Muscle of leg (tissue), 11 donors: Measurements from ENCODE around the gene SBF1. TPM values are rescaled to one million over a fixed set of nuclear protein-coding genes. Genes with fewer than 3 reads are reported as not detected.

ENCODE experiments used
- DNase-seq: peaks from one replicate; pipeline ENCODE4 v3.0.0; 2013
- H3K27ac ChIP-seq: one replicate; pipeline ENCODE4 v1.5.1; 2013; ENCODE audit warnings: mild to moderate bottlenecking, low read length, control low read depth
- H3K27me3 ChIP-seq: one replicate; pipeline ENCODE4 v1.6.1; 2013; ENCODE audit warnings: low read length; ENCODE audit not compliant: control insufficient read depth, insufficient read depth
- H3K36me3 ChIP-seq: one replicate; pipeline ENCODE4 v1.6.1; 2013; ENCODE audit warnings: low read length; ENCODE audit not compliant: control insufficient read depth, insufficient read depth
- H3K4me1 ChIP-seq: one replicate; pipeline ENCODE4 v1.6.1; 2013; ENCODE audit warnings: low read length; ENCODE audit not compliant: control insufficient read depth, insufficient read depth
- H3K4me3 ChIP-seq: one replicate; pipeline ENCODE4 v1.5.1; 2013; ENCODE audit warnings: low read length, control low read depth
- H3K9me3 ChIP-seq: replicated peaks from 2 replicates; pipeline ENCODE4 v1.6.1; 2013; ENCODE audit warnings: low read depth, low read length; ENCODE audit not compliant: control insufficient read depth
- WGBS: methylation state at CpG from one replicate; pipeline ENCODE4 v1.1.5; 2013; ENCODE audit warnings: missing lambda C conversion rate; ENCODE audit not compliant: insufficient coverage; 5-methylcytosine and 5-hydroxymethylcytosine counted together
- polyA plus RNA-seq, 8 donors: library from polyadenylated mRNA; unstranded; fragments of 120-200 nt; gene quantifications; one replicate each; pipeline versions ENCODE4 v1.2.1 to v1.2.3, GENCODE V29; 2013; ENCODE audit warnings: inconsistent platforms in 1 of 8, low replicate concordance in 1 of 8; ENCODE audit not compliant: insufficient read length in 8 of 8, insufficient read depth in 1 of 8
- total RNA-seq: library from RNA; stranded (reverse); fragments of 120-200 nt; gene quantifications from one replicate; pipeline ENCODE4 v1.2.4, GENCODE V29; 2013

The SBF1 gene
- total and polyA plus RNA-seq, 9 donors, result 34.6 to 49.7 (median 45.1) TPM

DNA sequence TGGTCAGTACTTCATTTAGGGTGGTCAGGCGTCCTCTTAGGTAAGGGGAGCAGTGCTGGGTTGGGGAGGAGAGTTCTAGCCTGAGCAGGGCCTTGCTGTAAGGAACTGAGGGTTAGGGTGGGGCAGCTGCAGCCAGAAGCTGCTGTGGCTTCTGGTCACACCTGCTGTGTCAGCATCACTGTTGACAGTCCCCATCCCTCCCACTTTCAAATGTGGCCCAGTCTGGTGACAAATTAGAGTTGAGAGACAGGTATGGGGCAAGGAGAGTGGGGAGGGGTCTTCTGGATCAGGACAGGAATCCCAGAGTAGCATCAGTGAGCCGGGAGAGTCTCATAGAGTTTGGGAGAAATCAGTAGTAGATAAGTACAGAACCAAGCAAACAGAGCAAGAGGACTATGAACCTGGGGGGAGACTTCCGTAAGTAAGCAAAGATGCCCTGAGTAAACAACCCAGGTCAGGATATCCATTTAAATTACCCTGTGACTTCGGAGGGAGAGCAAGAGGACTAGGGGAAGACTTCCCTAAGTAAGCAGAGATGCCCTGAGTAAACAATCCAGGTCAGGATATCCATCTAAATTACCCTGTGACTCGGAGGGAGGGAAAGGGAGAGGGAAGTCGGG is 78.0 kb downstream of the SBF1 start:
- Histone ChIP-seq H3K9me3 (no peaks in the 10 kb centered on the region), H3K36me3 (peaks cover 48% of the 10 kb centered on the region), H3K4me1 (peaks cover 4% of the 10 kb centered on the region), H3K27me3 (no peaks in the 10 kb centered on the region), H3K27ac (no peak overlapping the region), H3K4me3 (no peak overlapping the region)
- DNase-seq, result no peak
- WGBS, result 47% methylated on average over 3 of the region's 6 CpGs

Other genes starting within 250 kb of the SBF1 start
- gene TUBGCP6, start 230.0 kb downstream of the SBF1 start, total RNA-seq, result 26.2 TPM
- 10 to 100 TPM; 21.4 to 35.3 (median 26.4) TPM for gene TUBGCP6, start 230.0 kb downstream of the SBF1 start, polyA plus RNA-seq
- 11.5 TPM for gene HDAC10, start 223.8 kb downstream of the SBF1 start, total RNA-seq
- 10 to 100 TPM; 10.8 to 23.7 (median 16.9) TPM for gene HDAC10, start 223.8 kb downstream of the SBF1 start, polyA plus RNA-seq
- gene MAPK12, start 213.4 kb downstream of the SBF1 start, total RNA-seq, result 25.6 TPM
- 10 to 100 TPM in 7 of 8 donors, 1 to 10 TPM in 1; 9.4 to 37.8 (median 19.1) TPM for gene MAPK12, start 213.4 kb downstream of the SBF1 start, polyA plus RNA-seq
- gene MAPK11, start 204.7 kb downstream of the SBF1 start, total RNA-seq, result 4.5 TPM
- gene MAPK11, start 204.7 kb downstream of the SBF1 start, polyA plus RNA-seq, result 1 to 10 TPM; 6.1 to 8.7 (median 6.8) TPM
- gene PLXNB2, start 167.4 kb downstream of the SBF1 start, total RNA-seq, result 36.9 TPM
- 100 to 1,000 TPM in 2 of 8 donors, 10 to 100 TPM in 6; 72.1 to 110 (median 94.2) TPM for gene PLXNB2, start 167.4 kb downstream of the SBF1 start, polyA plus RNA-seq
- gene DENND6B, start 148.0 kb downstream of the SBF1 start, total RNA-seq, result 2.0 TPM
- gene DENND6B, start 148.0 kb downstream of the SBF1 start, polyA plus RNA-seq, result 1 to 10 TPM; 3.9 to 7.1 (median 4.8) TPM
- gene PPP6R2, start 131.7 kb downstream of the SBF1 start, total RNA-seq, result 36.4 TPM
- 10 to 100 TPM; 29.8 to 41.5 (median 36.2) TPM for gene PPP6R2, start 131.7 kb downstream of the SBF1 start, polyA plus RNA-seq
- gene ADM2, start 6.5 kb upstream of the SBF1 start, total RNA-seq, result 0.40 TPM
- under 1 TPM; 0.23 to 0.81 (median 0.54) TPM for gene ADM2, start 6.5 kb upstream of the SBF1 start, polyA plus RNA-seq
- not detected for gene MIOX, start 11.8 kb upstream of the SBF1 start, total RNA-seq
- gene MIOX, start 11.8 kb upstream of the SBF1 start, polyA plus RNA-seq, result under 1 TPM in 4 of 8 donors, not detected in 4; 0.08 to 0.12 (median 0.10) TPM
- 27.0 TPM for gene LMF2, start 32.7 kb upstream of the SBF1 start, total RNA-seq
- 10 to 100 TPM; 35.5 to 54.1 (median 44.9) TPM for gene LMF2, start 32.7 kb upstream of the SBF1 start, polyA plus RNA-seq
- 34.8 TPM for gene NCAPH2, start 33.2 kb upstream of the SBF1 start, total RNA-seq
- 10 to 100 TPM; 30.7 to 40.3 (median 37.6) TPM for gene NCAPH2, start 33.2 kb upstream of the SBF1 start, polyA plus RNA-seq
- 0.40 TPM for gene SCO2, start 50.6 kb upstream of the SBF1 start, total RNA-seq
- 1 to 10 TPM in 6 of 8 donors, under 1 TPM in 2; 0.71 to 7.0 (median 3.3) TPM for gene SCO2, start 50.6 kb upstream of the SBF1 start, polyA plus RNA-seq
- 3.2 TPM for gene TYMP, start 55.0 kb upstream of the SBF1 start, total RNA-seq
- 1 to 10 TPM; 3.4 to 5.8 (median 4.1) TPM for gene TYMP, start 55.0 kb upstream of the SBF1 start, polyA plus RNA-seq
- gene KLHDC7B, start 70.9 kb upstream of the SBF1 start, total RNA-seq, result not detected
- under 1 TPM in 4 of 8 donors, not detected in 4; 0.03 to 0.35 (median 0.07) TPM for gene KLHDC7B, start 70.9 kb upstream of the SBF1 start, polyA plus RNA-seq
- not detected for gene SYCE3, start 87.9 kb upstream of the SBF1 start, total RNA-seq
- gene SYCE3, start 87.9 kb upstream of the SBF1 start, polyA plus RNA-seq, result not detected
- 46.2 TPM for gene CPT1B, start 103.4 kb upstream of the SBF1 start, total RNA-seq
- 10 to 100 TPM; 24.5 to 66.6 (median 42.7) TPM for gene CPT1B, start 103.4 kb upstream of the SBF1 start, polyA plus RNA-seq
- gene CHKB, start 107.8 kb upstream of the SBF1 start, total RNA-seq, result 47.5 TPM
- gene CHKB, start 107.8 kb upstream of the SBF1 start, polyA plus RNA-seq, result 10 to 100 TPM; 38.6 to 61.7 (median 47.2) TPM
- 0.22 TPM for gene MAPK8IP2, start 125.8 kb upstream of the SBF1 start, total RNA-seq
- gene MAPK8IP2, start 125.8 kb upstream of the SBF1 start, polyA plus RNA-seq, result under 1 TPM; 0.34 to 0.68 (median 0.55) TPM
- 8.4 TPM for gene ARSA, start 153.1 kb upstream of the SBF1 start, total RNA-seq
- 10 to 100 TPM; 11.4 to 21.9 (median 15.2) TPM for gene ARSA, start 153.1 kb upstream of the SBF1 start, polyA plus RNA-seq
- gene SHANK3, start 197.8 kb upstream of the SBF1 start, total RNA-seq, result 4.3 TPM
- 10 to 100 TPM; 11.9 to 25.1 (median 16.6) TPM for gene SHANK3, start 197.8 kb upstream of the SBF1 start, polyA plus RNA-seq